Transverse colon (tissue), 4 donors: Measurements from ENCODE around the gene RNU6-9. TPM values are rescaled to one million over a fixed set of nuclear protein-coding genes. Genes with fewer than 3 reads are reported as not detected.
A peak's percentile ranks its signal among the peaks of the same experiment; 100 is the strongest.

Experiments
- DNase-seq: peaks from one replicate; pipeline ENCODE4 v3.0.0-alpha.2; 2019
- H3K27ac ChIP-seq, 4 donors: fragments of 200-600 bp; sonication (generic); 2 replicates each; pipeline ENCODE4 v1.5.1; 2016 to 2018; ENCODE audit warnings: inconsistent platforms in 4 of 4
- H3K27me3 ChIP-seq: fragments of 200-600 bp; sonication (generic); 2 replicates; pipeline ENCODE4 v1.5.1; 2017; ENCODE audit warnings: inconsistent platforms
- H3K36me3 ChIP-seq, 4 donors: fragments of 200-600 bp; sonication (generic); 2 replicates each; pipeline ENCODE4 v1.5.1; 2017 to 2019; ENCODE audit warnings: inconsistent platforms in 4 of 4
- H3K4me1 ChIP-seq, 4 donors: fragments of 200-600 bp; sonication (generic); 2 replicates each; pipeline ENCODE4 v1.5.1; 2017 to 2020; ENCODE audit warnings: inconsistent platforms in 4 of 4
- H3K4me3 ChIP-seq, 4 donors: fragments of 200-600 bp; sonication (generic); 1 replicate in 1 of 4; 2 replicates in 3 of 4; pipeline versions ENCODE4 v1.5.1 to v1.6.1; 2017 to 2019; ENCODE audit warnings: inconsistent platforms in 4 of 4
- H3K9me3 ChIP-seq, 2 donors: fragments of 200-600 bp; sonication (generic); 2 replicates each; pipeline ENCODE4 v1.5.1; 2017 to 2019; ENCODE audit warnings: inconsistent platforms in 2 of 2
- EP300 ChIP-seq: sonication (generic); formaldehyde crosslinking; IDR thresholded peaks from one replicate; pipeline ENCODE4 v1.6.1; 2017; ENCODE audit warnings: antibody characterized with exemption, low read depth
- POLR2A ChIP-seq: fragments of 450-650 bp; IDR thresholded peaks from one replicate; pipeline ENCODE4 v1.6.1; 2016; ENCODE audit warnings: antibody characterized with exemption, mild to moderate bottlenecking, moderate library complexity
- POLR2AphosphoS5 ChIP-seq, 3 donors: sonication (generic); formaldehyde crosslinking; IDR thresholded peaks; one replicate each; pipeline ENCODE4 v1.6.1; 2016; ENCODE audit warnings: antibody characterized with exemption in 3 of 3
- WGBS, 2 donors: methylation state at CpG; one replicate each; pipeline ENCODE4 v1.1.5; 2018; ENCODE audit warnings: low coverage in 1 of 2; 5-methylcytosine and 5-hydroxymethylcytosine counted together
- in situ Hi-C, 4 donors: fragments of 200-750 bp; cut with MboI; loops; one replicate each; pipeline versions ENCODE4 v1.15.0 to v1.15.1; 2017; ENCODE audit warnings: low sequenced_read_pairs in 3 of 4, low pct_ligation_motif_present in 1 of 4, low pct_unique_long_range_greater_than_20kb in 1 of 4
- intact Hi-C: fragments of 100-400 bp; cut with DNase I; formaldehyde crosslinking; loops from one replicate; pipeline ENCODE4 v1.15.1; 2023; ENCODE audit warnings: low total_unique reads
- total RNA-seq, 4 donors: library from RNA; depleted of rRNA; stranded (reverse); fragments of >200 nt; gene quantifications; one replicate each; pipeline ENCODE4 v1.1.0, GENCODE V29; 2016
- TF ChIP-seq, protein P1 (sequence below), 5 experiments: fragments of 200-600 bp in 3 of 5; fragments of 450-650 bp in 2 of 5; sonication (generic) in 3 of 5; IDR thresholded peaks; 1 replicate in 2 of 5; 2 replicates in 3 of 5; pipeline ENCODE4 v1.5.1; 2016 to 2017; ENCODE audit warnings: antibody characterized with exemption in 5 of 5, inconsistent platforms in 3 of 5, mild to moderate bottlenecking in 2 of 5, moderate library complexity in 1 of 5

Gene RNU6-9
- total RNA-seq, 4 donors from 2014 or later: not detected

DNA sequence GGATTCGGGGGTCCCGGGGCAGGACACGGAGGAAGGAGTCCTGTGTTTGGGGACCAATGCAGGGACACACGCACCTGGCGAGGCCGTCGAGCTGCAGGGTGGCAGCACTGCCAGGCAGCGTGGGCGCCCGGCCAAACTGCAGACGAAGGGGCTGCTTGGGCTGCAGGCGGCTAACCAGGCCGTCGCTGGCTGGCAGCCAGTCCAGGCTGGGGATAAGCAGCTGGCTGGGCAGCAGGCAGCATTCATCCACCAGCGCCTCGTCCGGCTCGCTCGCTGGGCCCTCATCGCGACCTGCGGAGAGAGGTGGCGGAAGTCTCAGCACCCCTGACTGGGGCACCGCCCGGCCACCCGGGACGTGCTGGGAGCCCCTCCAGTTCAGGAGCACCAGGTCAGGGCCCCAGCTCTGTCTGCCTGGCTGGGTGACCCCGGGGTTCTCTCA is 22.3 kb upstream of the RNU6-9 start:
- intact Hi-C loops: no loop called here
- in situ Hi-C loops: loop anchor here in 1 of 4 donors (25.0 kb wide), 1 partner anchor 116 kb away; the partner anchor contains the start of gene WDR18

DNA sequence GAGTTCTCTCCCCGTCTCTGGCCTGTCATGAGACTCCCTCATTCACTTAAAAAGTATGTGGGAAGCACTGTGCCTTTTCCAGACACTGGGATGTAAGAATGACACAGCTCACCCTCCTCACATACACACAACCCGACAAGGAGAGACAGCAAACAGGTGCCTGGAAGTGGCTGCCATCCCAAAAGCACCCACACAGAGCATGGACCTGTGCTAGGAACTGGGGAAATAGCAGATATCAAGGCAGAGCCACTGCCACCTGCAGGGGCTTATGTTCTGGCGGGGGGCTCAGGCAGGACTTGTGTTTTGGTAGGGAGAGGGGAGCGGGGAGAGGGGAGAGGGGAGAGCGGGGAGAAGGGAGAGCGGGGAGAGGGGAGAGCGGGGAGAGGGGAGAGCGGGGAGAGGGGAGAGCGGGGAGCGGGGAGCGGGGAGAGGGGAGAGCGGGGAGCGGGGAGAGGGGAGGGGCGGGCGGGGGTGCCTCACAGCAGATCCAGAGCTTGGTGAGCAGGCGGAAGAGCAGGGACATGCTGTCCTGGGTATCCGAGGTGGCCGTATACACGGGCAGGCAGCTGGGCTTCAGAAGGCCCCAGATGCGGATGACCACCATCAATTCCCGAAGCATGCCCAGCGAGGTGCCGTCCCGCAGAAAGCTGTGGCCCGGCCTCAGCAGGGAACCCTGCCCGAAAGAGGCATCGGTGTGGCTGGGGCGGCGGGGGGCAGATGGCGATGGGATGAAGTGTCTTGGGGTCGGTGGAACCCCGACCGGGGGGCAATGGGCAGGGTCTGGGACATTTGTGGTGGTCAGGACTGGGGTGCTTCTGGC is 21.6 kb upstream of the RNU6-9 start:
- TF ChIP-seq POLR2AphosphoS5 (IDR thresholded peaks at IDR 0.05) (no peak), EP300 (no peak), POLR2A (no peak)
- WGBS, 2 donors: 70 to 75% methylated on average over 2 to 23 of the region's 33 CpGs
- Histone ChIP-seq H3K36me3 (peaks cover 0 to 14% (median 2%) of the 10 kb centered on the region in 4 donors), H3K27me3 (no peaks in the 10 kb centered on the region), H3K27ac (peak overlapping the region; percentile 73 to 89 (median 83)), H3K4me1 (peaks cover 12 to 25% (median 18%) of the 10 kb centered on the region in 4 donors), H3K4me3 (no peak overlapping the region), H3K9me3 (no peaks in the 10 kb centered on the region)
- in situ Hi-C loops: loop anchor here in 1 of 4 donors (25.0 kb wide), 1 partner anchor 116 kb away; the partner anchor contains the start of gene WDR18
- intact Hi-C loops: no loop called here
- no peak for DNase-seq

More for the DNA sequence above, 22.3 kb upstream of the RNU6-9 start:
- Histone ChIP-seq H3K27me3 (no peaks in the 10 kb centered on the region), H3K4me3 (no peak overlapping the region), H3K36me3 (peaks cover 0 to 11% (median 2%) of the 10 kb centered on the region in 4 donors), H3K4me1 (peaks cover 12 to 25% (median 18%) of the 10 kb centered on the region in 4 donors), H3K27ac (peak overlapping the region; percentile 34 to 89 (median 64)), H3K9me3 (no peaks in the 10 kb centered on the region)
- peak in 1 of 3 donors; percentile 7 for TF ChIP-seq POLR2AphosphoS5 (IDR thresholded peaks at IDR 0.05)
- TF ChIP-seq, protein P1, sequence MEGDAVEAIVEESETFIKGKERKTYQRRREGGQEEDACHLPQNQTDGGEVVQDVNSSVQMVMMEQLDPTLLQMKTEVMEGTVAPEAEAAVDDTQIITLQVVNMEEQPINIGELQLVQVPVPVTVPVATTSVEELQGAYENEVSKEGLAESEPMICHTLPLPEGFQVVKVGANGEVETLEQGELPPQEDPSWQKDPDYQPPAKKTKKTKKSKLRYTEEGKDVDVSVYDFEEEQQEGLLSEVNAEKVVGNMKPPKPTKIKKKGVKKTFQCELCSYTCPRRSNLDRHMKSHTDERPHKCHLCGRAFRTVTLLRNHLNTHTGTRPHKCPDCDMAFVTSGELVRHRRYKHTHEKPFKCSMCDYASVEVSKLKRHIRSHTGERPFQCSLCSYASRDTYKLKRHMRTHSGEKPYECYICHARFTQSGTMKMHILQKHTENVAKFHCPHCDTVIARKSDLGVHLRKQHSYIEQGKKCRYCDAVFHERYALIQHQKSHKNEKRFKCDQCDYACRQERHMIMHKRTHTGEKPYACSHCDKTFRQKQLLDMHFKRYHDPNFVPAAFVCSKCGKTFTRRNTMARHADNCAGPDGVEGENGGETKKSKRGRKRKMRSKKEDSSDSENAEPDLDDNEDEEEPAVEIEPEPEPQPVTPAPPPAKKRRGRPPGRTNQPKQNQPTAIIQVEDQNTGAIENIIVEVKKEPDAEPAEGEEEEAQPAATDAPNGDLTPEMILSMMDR (IDR thresholded peaks at IDR 0.05): no peak
- DNase-seq: no peak
- 63 to 80% methylated on average over 2 to 27 of the region's 28 CpGs for WGBS, 2 donors

DNA sequence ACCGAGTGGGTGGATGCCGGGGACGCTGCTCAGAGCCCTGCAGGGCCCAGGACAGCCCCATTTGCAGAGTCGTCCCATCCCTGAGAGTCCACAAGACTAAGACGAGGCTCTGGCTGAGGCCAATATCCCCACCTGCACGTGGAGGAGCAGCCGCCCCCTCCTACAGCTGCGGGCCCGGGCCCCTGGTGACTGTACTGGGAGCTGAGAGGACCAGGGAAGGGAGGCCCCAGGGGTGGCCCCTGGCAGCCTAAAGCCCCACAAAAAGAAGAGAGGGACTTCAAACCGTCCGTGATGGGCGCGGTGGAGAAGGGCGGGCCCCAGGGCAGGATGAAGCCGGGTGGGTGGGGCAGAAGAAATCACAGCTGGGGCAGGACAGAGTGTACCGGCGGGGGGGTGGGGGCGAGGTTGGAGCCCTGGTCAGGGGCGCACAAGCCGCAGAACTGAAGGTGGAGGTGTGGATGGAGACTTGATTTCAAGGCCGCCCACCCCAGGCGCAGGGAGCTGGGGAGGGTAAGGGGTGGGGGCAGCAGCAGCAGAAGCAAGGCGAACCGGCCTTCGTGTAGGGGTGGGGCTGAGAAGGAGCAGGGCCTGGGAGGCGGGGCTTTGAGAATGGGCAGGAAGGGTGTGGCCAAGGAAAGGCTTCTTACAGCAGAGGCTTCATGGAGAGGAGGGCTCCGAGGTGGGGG is 20.9 kb upstream of the RNU6-9 start:
- no peak for TF ChIP-seq EP300
- TF ChIP-seq POLR2AphosphoS5 (IDR thresholded peaks at IDR 0.05): peak in 1 of 3 donors; percentile 24
- H3K27ac ChIP-seq: peak overlapping the region; percentile 72 to 86 (median 76)
- in situ Hi-C loops (loop anchor here in 1 of 4 donors (25.0 kb wide), 1 partner anchor 115 kb away; the partner anchor contains the start of gene WDR18), intact Hi-C loops (no loop called here)
- 36% methylated on average over 25 of the region's 27 CpGs; no CpG with 5 or more reads in 1 of the 2 donors for WGBS, 2 donors
- H3K27me3 ChIP-seq: no peaks in the 10 kb centered on the region
- no peaks in the 10 kb centered on the region for H3K9me3 ChIP-seq
- peaks cover 12 to 25% (median 18%) of the 10 kb centered on the region in 4 donors for H3K4me1 ChIP-seq
- H3K4me3 ChIP-seq: peak overlapping the region in 2 of 4 donors; percentile 13 to 26
- DNase-seq: peak; percentile 92
- H3K36me3 ChIP-seq: peaks cover 0 to 14% (median 2%) of the 10 kb centered on the region in 4 donors

DNA sequence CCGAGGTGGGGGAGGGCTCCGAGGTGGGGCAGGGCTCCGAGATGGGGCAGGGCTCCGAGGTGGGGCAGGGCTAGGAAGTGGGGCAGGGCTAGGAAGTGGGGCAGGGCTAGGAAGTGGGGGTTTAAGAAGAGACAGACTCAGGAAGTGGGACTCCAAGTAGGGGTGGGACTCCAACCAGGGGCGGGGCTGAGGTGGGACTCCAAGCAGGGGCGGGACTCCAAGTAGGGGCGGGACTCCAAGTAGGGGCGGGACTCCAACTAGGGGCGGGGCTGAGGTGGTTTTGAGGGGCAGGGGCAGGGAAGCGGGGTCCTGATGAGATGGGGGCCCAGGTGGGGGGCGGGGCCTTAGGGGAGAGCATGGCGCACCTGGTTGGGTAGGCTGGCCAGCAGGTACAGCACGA is 20.2 kb upstream of the RNU6-9 start:
- Histone ChIP-seq H3K4me1 (peaks cover 12 to 25% (median 18%) of the 10 kb centered on the region in 4 donors), H3K9me3 (no peaks in the 10 kb centered on the region), H3K36me3 (peaks cover 0 to 9% (median 2%) of the 10 kb centered on the region in 4 donors), H3K4me3 (no peak overlapping the region), H3K27ac (peak overlapping the region in 3 of 4 donors; percentile 28 to 86 (median 37)), H3K27me3 (no peaks in the 10 kb centered on the region)
- 100% methylated on average over 3 of the region's 13 CpGs; no CpG with 5 or more reads in 1 of the 2 donors for WGBS, 2 donors
- DNase-seq: peak; percentile 65
- no peak for TF ChIP-seq POLR2AphosphoS5 (IDR thresholded peaks at IDR 0.05)
- TF ChIP-seq, protein P1 (IDR thresholded peaks at IDR 0.05): no peak
- TF ChIP-seq EP300: no peak
- no peak for TF ChIP-seq POLR2A
- in situ Hi-C loops (loop anchor here in 1 of 4 donors (25.0 kb wide), 1 partner anchor 114 kb away; the partner anchor contains the start of gene WDR18), intact Hi-C loops (no loop called here)
